Body of pancreas (tissue), 4 donors: ENCODE data around the gene DIS3L. TPM values are rescaled to one million over a fixed set of nuclear protein-coding genes. Genes with fewer than 3 reads are reported as not detected.
"Not testable (repeated sequence)": the region's sequence is repeated elsewhere in the genome, so short reads cannot be mapped to it uniquely, and the experiment has no call there.

Source experiments
- ATAC-seq: fragments of 150-250 bp; one replicate; pipeline ENCODE4 v1.9.1; 2016
- DNase-seq, 4 donors: peaks; one replicate each; pipeline ENCODE4 v3.0.0-alpha.2; 2019
- H3K27ac ChIP-seq, 4 donors: fragments of 200-600 bp; sonication (generic); 1 replicate in 3 of 4; 2 replicates in 1 of 4; pipeline versions ENCODE4 v1.5.1 to v1.6.1; 2016 to 2019; ENCODE audit warnings: mild to moderate bottlenecking in 1 of 4, mixed read lengths in 1 of 4, moderate library complexity in 1 of 4
- H3K27me3 ChIP-seq, 2 donors: fragments of 200-600 bp; sonication (generic); one replicate each; pipeline ENCODE4 v1.6.0; 2016; ENCODE audit warnings: mild to moderate bottlenecking in 1 of 2
- H3K36me3 ChIP-seq, 2 donors: fragments of 200-600 bp; sonication (generic); replicated peaks in 1 of 2; 2 replicates each; pipeline ENCODE4 v1.5.1; 2016; ENCODE audit warnings: low read depth in 2 of 2; ENCODE audit not compliant: insufficient read depth in 1 of 2
- H3K4me1 ChIP-seq: fragments of 200-600 bp; sonication (generic); one replicate; pipeline ENCODE4 v1.6.0; 2016
- H3K4me3 ChIP-seq, 2 donors: fragments of 200-600 bp; sonication (generic); 1 replicate in 1 of 2; 2 replicates in 1 of 2; pipeline ENCODE4 v1.5.1; 2016 to 2019
- H3K9me3 ChIP-seq, 3 donors: fragments of 200-600 bp; sonication (generic); 1 replicate in 2 of 3; 2 replicates in 1 of 3; pipeline ENCODE4 v1.5.1; 2016
- CTCF ChIP-seq, 7 experiments: fragments of 450-650 bp in 4 of 7; fragments of 200-600 bp in 3 of 7; sonication (generic) in 3 of 7; IDR thresholded peaks; one replicate each; pipeline ENCODE4 v1.5.1; 2016 to 2019; ENCODE audit warnings: antibody characterized with exemption in 7 of 7
- POLR2A ChIP-seq, 3 donors: fragments of 450-650 bp; IDR thresholded peaks; one replicate each; pipeline ENCODE4 v1.6.1; 2016; ENCODE audit warnings: antibody characterized with exemption in 3 of 3, mild to moderate bottlenecking in 2 of 3
- WGBS, 2 donors: methylation state at CpG; one replicate each; pipeline ENCODE4 v1.1.5; 2017; 5-methylcytosine and 5-hydroxymethylcytosine counted together
- intact Hi-C: fragments of 100-400 bp; cut with DNase I; formaldehyde crosslinking; loops from one replicate; pipeline ENCODE4 v1.15.1; 2023
- total RNA-seq, 2 donors: library from RNA; depleted of rRNA; stranded (reverse); fragments of >200 nt; gene quantifications; one replicate each; pipeline ENCODE4 v1.1.0, GENCODE V29; 2016

Gene DIS3L
- total RNA-seq, 2 donors from 2014 or later: 17.5 to 17.9 TPM

GRCh38 chr15:66254951-66255676 lies 38.3 kb upstream of the DIS3L start:
- H3K9me3 ChIP-seq: no peaks in the 10 kb centered on the region
- intact Hi-C loops: no loop called here
- no peak overlapping the region for H3K4me3 ChIP-seq
- H3K36me3 ChIP-seq: no peaks in the 10 kb centered on the region
- peaks cover 25% of the 10 kb centered on the region for H3K4me1 ChIP-seq
- DNase-seq: no peak
- WGBS, 2 donors: 54 to 77% methylated on average over 18 to 19 of the region's 19 CpGs
- H3K27ac ChIP-seq: no peak overlapping the region
- H3K27me3 ChIP-seq: peaks cover 0 to 16% of the 10 kb centered on the region in 2 donors
- TF ChIP-seq POLR2A (IDR thresholded peaks at IDR 0.05): no peak
- TF ChIP-seq CTCF (IDR thresholded peaks at IDR 0.05): no peak
- ATAC-seq: no peak

GRCh38 chr15:66256692-66257091 lies 36.7 kb upstream of the DIS3L start:
- peaks cover 34% of the 10 kb centered on the region for H3K4me1 ChIP-seq
- 74 to 82% methylated on average over 3 of the region's 3 CpGs for WGBS, 2 donors
- intact Hi-C loops: no loop called here
- H3K4me3 ChIP-seq: no peak overlapping the region
- no peaks in the 10 kb centered on the region for H3K36me3 ChIP-seq
- ATAC-seq: no peak
- DNase-seq: no peak
- H3K27ac ChIP-seq: no peak overlapping the region
- TF ChIP-seq POLR2A (IDR thresholded peaks at IDR 0.05) (no peak), CTCF (IDR thresholded peaks at IDR 0.05) (no peak)
- no peaks in the 10 kb centered on the region for H3K9me3 ChIP-seq
- H3K27me3 ChIP-seq: peaks cover 0 to 16% of the 10 kb centered on the region in 2 donors

GRCh38 chr15:66261056-66261455 lies 32.3 kb upstream of the DIS3L start:
- Histone ChIP-seq H3K4me3 (no peak overlapping the region), H3K27me3 (no peaks in the 10 kb centered on the region), H3K27ac (no peak overlapping the region), H3K36me3 (no peaks in the 10 kb centered on the region), H3K4me1 (peaks cover 16% of the 10 kb centered on the region), H3K9me3 (no peaks in the 10 kb centered on the region)
- no peak for TF ChIP-seq POLR2A (IDR thresholded peaks at IDR 0.05)
- no peak for TF ChIP-seq CTCF (IDR thresholded peaks at IDR 0.05)
- ATAC-seq: peak; percentile 89
- intact Hi-C loops: no loop called here
- 13 to 34% methylated on average over 3 of the region's 3 CpGs for WGBS, 2 donors
- peak; percentile 31 to 74 (median 58) for DNase-seq

- H3K27me3 ChIP-seq, H3K9me3 ChIP-seq, H3K4me3 ChIP-seq, intact Hi-C loops, ATAC-seq, H3K27ac ChIP-seq, H3K36me3 ChIP-seq, DNase-seq: not testable (repeated sequence)
- peaks cover 16% of the 10 kb centered on the region for H3K4me1 ChIP-seq
- 92 to 93% methylated on average over 1 of the region's 1 CpG for WGBS, 2 donors
Measured at GRCh38 chr15:66262837-66263236, 30.5 kb upstream of the DIS3L start.

GRCh38 chr15:66264859-66265513 lies 28.4 kb upstream of the DIS3L start:
- H3K27me3 ChIP-seq: no peaks in the 10 kb centered on the region
- ATAC-seq (no peak), DNase-seq (no peak)
- H3K9me3 ChIP-seq: no peaks in the 10 kb centered on the region
- no peaks in the 10 kb centered on the region for H3K36me3 ChIP-seq
- no peak overlapping the region for H3K4me3 ChIP-seq
- TF ChIP-seq POLR2A (IDR thresholded peaks at IDR 0.05) (no peak), CTCF (IDR thresholded peaks at IDR 0.05) (no peak)
- H3K4me1 ChIP-seq: peaks cover 16% of the 10 kb centered on the region
- H3K27ac ChIP-seq: no peak overlapping the region
- 89 to 95% methylated on average over 19 to 20 of the region's 20 CpGs for WGBS, 2 donors
- intact Hi-C loops: no loop called here
